Measurements from ENCODE around the gene ZNF606. TPM values are rescaled to one million over a fixed set of nuclear protein-coding genes. Genes with fewer than 3 reads are reported as not detected.
"Not testable (repeated sequence)": the region's sequence is repeated elsewhere in the genome, so short reads cannot be mapped to it uniquely, and the experiment has no call there.

Gene ZNF606
- total RNA-seq, 2 donors from 2014 or later = 8.8 to 8.9 TPM

DNA sequence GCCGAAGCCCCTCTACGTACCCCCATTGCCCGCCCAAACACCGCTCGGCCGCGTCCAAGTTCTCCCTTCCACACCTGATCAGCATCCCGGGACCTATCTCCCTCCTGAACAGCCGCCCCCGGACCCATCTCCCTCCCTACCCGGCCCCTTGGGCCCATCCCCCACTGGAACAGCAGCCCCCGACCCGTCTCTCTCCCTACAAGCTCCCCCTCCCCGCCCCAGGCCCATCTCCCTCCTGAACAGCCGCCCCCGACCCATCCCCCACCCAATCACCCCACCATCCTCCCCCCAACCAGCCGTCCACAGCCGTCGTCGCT lies 31.8 kb upstream of the ZNF606 start:
- DNase-seq (ENCODE audit: low spot score) = no peak
- no peak for ATAC-seq
- H3K9me3 Mint-ChIP-seq = peaks cover 11% of the 10 kb centered on the region
- no peak overlapping the region for H3K27ac Mint-ChIP-seq
- peak overlapping the region; percentile 54 for H3K4me3 Mint-ChIP-seq
- peaks cover 10 to 22% of the 10 kb centered on the region in 2 donors for H3K27me3 Mint-ChIP-seq
- peaks cover 6 to 7% of the 10 kb centered on the region in 2 donors for H3K4me1 Mint-ChIP-seq (ENCODE audit: low read depth in 2 of 2)
- peaks cover 12% of the 10 kb centered on the region for H3K36me3 Mint-ChIP-seq

DNA sequence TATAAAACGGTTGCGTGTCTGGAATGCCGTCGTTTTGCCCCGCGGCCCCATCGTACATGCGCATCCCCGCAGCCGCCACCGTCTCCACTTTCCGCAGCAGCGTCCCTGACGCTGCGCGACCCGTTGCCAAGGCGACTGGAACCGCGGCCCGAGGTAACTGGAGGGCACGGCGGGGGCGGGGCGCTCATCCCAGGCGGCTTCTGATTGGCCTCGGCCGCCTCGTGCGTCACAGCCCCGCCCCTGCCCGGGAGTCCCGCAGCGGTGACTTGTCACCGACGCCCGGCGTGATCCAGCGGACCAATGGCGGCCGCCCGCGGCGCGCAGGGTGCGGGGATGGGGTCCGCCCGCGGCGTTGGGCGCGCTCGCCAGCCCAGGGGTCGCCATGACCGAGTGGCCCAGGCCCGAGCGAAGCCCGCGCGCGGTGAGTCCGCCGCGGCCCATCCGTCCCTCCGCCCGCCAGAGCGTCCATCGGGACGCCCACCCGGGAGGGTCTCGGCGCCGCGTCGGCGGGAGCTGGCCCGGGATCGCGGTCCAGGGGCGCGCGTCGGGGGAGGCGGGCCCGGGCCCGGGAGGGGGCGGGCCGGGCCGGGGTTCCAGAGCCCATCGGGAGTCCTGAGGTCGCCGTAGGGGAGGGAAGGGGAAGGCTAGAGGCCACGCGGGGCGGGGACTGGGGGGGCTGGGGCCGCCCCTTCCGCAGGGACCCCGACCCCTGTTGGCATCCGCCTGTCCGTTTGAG lies 31.3 kb upstream of the ZNF606 start, which contains the start of gene ZSCAN1:
Gene ZSCAN1 (plus strand): TSS at position 285 of the 736 bp plus-strand sequence. CDS start 3,812 bp downstream, outside the sequence.
- Mint-ChIP-seq H3K4me3 (peak within 1 kb of the TSS; percentile 54), H3K9me3 (peaks cover 12% of the 10 kb centered on the region), H3K4me1 (ENCODE audit: low read depth in 2 of 2) (peaks cover 6 to 7% of the 10 kb centered on the region in 2 donors), H3K27ac (no peak within 1 kb of the TSS), H3K27me3 (peaks cover 10 to 23% of the 10 kb centered on the region in 2 donors), H3K36me3 (peaks cover 15% of the 10 kb centered on the region)
- DNase-seq (ENCODE audit: low spot score) (peak; percentile 69), ATAC-seq (peak; percentile 76 to 90)

GRCh38 chr19:58024661-58025060 lies 22.0 kb upstream of the ZNF606 start:
- Mint-ChIP-seq H3K9me3 (peaks cover 14% of the 10 kb centered on the region), H3K27ac (no peak overlapping the region), H3K27me3 (peaks cover 0 to 6% of the 10 kb centered on the region in 2 donors), H3K36me3 (peaks cover 12% of the 10 kb centered on the region), H3K4me1 (ENCODE audit: low read depth in 2 of 2) (no peaks in the 10 kb centered on the region), H3K4me3 (no peak overlapping the region)
- DNase-seq (ENCODE audit: low spot score) (no peak), ATAC-seq (no peak)

DNA sequence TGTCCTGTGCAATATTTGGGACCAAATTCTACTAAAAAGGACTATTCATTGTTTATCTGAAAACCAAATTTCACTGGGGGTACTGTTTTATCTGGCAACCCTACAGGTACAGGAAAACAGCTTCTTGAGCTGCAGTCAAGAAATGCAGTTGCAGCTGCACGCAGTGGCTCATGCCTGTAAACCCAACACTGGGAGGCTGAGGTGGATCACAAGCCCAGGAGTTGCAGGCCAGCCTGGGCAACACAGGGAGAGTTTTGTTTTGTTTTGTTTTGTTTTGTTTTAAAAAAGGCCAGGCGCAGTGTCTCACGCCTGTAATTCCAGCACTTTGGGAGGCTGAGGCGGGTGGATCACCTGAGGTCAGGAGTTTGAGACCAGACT lies 19.7 kb upstream of the ZNF606 start:
- Mint-ChIP-seq H3K27ac (no peak overlapping the region), H3K27me3 (peaks cover 0 to 4% of the 10 kb centered on the region in 2 donors), H3K4me1 (ENCODE audit: low read depth in 2 of 2) (no peaks in the 10 kb centered on the region), H3K9me3 (peaks cover 8% of the 10 kb centered on the region), H3K4me3 (no peak overlapping the region), H3K36me3 (peaks cover 7% of the 10 kb centered on the region)
- DNase-seq (ENCODE audit: low spot score) (no peak), ATAC-seq (no peak)

DNA sequence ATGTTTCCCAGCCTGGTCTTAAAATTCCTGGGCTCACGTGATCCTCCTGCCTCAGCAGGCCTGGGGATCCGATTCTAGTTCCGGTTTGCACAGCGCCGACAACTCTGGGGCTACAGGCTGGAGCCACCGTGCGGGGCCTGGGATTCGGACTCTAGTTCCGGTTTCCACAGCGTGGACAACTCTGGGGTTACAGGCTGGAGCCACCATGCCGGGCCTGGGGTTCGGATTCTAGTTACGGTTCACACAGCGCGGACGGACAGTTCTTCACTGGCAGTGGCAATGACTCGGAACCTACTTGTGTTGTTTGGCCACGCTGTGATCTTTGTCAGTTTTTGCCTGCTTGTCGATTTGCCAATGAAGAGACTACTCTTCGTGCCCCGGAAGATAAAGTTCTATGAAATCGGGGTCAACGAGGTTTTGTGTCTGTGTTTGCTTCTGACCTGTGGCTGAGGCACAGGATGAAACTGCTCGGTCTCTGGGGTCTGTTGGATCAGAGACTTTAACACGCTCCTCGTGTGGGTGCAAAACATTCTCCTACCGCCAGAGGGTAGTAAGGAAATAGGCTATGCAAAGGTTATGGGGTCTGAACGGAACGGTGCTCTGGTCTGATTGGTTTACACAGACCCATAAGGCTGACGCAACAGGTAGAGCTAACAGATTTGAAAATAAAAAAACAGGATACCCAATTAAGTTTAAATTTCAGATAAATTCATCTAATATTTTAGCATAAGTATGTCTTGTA lies 19.1 kb upstream of the ZNF606 start:
- Mint-ChIP-seq H3K27ac (no peak overlapping the region), H3K9me3 (peaks cover 8% of the 10 kb centered on the region), H3K36me3 (peaks cover 7% of the 10 kb centered on the region), H3K4me1 (ENCODE audit: low read depth in 2 of 2) (no peaks in the 10 kb centered on the region), H3K4me3 (no peak overlapping the region), H3K27me3 (peaks cover 0 to 4% of the 10 kb centered on the region in 2 donors)
- ATAC-seq (peak; percentile 75 to 82), DNase-seq (ENCODE audit: low spot score) (peak; percentile 71)

GRCh38 chr19:58020129-58020528 lies 17.5 kb upstream of the ZNF606 start:
- peaks cover 11% of the 10 kb centered on the region for H3K9me3 Mint-ChIP-seq
- DNase-seq (ENCODE audit: low spot score) (no peak), ATAC-seq (no peak)
- H3K27me3 Mint-ChIP-seq = peaks cover 0 to 4% of the 10 kb centered on the region in 2 donors
- H3K36me3 Mint-ChIP-seq = peaks cover 7% of the 10 kb centered on the region
- no peaks in the 10 kb centered on the region for H3K4me1 Mint-ChIP-seq (ENCODE audit: low read depth in 2 of 2)
- no peak overlapping the region for H3K4me3 Mint-ChIP-seq
- no peak overlapping the region for H3K27ac Mint-ChIP-seq

DNA sequence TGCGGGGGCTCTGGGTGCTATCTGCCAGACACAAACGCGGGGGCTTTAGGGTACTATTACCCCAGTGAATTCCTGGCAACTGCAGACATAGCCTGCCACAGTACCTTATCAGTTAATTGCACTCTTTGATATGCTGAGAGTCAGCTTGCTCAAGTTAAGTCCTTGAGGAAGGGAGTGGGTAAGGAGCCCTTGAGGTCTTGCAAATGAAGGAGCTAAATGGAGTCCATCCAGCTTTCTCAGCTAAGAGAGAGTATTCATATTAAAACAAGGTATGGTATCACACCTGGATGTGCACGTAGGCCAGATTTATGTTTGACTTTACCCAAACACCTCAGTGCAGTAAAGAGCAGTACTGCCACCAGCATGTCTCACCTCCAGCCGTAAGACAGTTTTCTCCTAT lies 11.5 kb upstream of the ZNF606 start:
- Mint-ChIP-seq H3K27ac (no peak overlapping the region), H3K9me3 (peaks cover 14% of the 10 kb centered on the region), H3K4me1 (ENCODE audit: low read depth in 2 of 2) (no peaks in the 10 kb centered on the region), H3K36me3 (peaks cover 19% of the 10 kb centered on the region), H3K27me3 (no peaks in the 10 kb centered on the region), H3K4me3 (no peak overlapping the region)
- ATAC-seq = no peak
- no peak for DNase-seq (ENCODE audit: low spot score)

DNA sequence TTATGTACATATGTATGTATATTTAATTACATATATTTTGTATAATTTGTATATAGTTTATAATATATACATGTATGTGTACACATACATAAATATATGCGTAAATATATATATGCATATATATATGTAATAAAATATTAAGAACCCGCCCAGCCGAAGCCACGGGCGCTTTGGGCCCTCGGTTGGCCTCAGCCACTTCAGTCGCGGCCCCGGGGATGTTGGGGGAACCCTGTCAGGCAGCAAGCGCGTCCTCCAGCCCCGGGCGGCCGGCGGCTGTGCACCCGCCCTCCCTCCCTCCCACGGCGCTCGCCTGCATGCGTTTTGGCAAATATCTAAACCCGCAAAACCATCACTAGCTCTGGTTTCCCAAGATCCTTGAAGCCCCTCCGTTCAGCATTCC lies 7.9 kb upstream of the ZNF606 start:
- peaks cover 23% of the 10 kb centered on the region for H3K9me3 Mint-ChIP-seq
- H3K36me3 Mint-ChIP-seq = peaks cover 47% of the 10 kb centered on the region
- ATAC-seq (no peak), DNase-seq (ENCODE audit: low spot score) (no peak)
- H3K27ac Mint-ChIP-seq = no peak overlapping the region
- H3K27me3 Mint-ChIP-seq = no peaks in the 10 kb centered on the region
- peak overlapping the region; percentile 34 for H3K4me3 Mint-ChIP-seq
- no peaks in the 10 kb centered on the region for H3K4me1 Mint-ChIP-seq (ENCODE audit: low read depth in 2 of 2)

DNA sequence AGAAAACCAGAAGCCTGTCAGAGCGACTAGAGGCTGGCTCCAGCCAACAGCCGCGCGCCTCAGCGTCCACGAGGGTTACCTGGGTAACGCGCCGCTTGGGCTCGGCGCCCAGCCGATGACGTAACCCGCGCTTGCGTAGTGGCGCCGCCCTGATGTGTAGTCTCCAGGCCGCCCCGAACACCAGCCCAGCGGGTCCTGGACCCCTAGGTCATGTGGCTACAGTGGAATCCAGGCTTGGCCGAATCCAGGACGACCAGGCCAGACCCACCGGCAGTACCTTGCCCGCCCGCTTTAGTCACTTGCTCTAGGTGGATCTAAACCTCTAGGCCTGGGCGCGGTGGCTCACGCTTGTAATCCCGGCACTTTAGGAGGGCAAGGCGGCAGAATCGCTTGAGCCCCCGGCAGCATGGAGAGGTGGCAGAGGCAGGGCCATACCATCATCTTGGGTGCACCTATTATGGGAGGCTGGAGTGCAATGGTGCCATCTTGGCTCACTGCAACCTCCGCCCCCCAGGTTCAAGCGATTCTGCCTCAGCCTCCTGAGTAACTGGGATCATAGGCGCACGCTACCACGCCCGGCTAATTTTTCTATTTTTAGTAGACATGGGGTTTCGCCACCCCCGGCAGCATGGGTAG lies 7.2 kb upstream of the ZNF606 start:
- H3K27me3 Mint-ChIP-seq = no peaks in the 10 kb centered on the region
- H3K36me3 Mint-ChIP-seq = peaks cover 54% of the 10 kb centered on the region
- H3K27ac Mint-ChIP-seq = no peak overlapping the region
- peaks cover under 1 to 1% of the 10 kb centered on the region in 2 donors for H3K4me1 Mint-ChIP-seq (ENCODE audit: low read depth in 2 of 2)
- DNase-seq (ENCODE audit: low spot score) = no peak
- peaks cover 23% of the 10 kb centered on the region for H3K9me3 Mint-ChIP-seq
- peak; percentile 80 to 82 for ATAC-seq
- H3K4me3 Mint-ChIP-seq = peak overlapping the region; percentile 56

- no peak for DNase-seq (ENCODE audit: low spot score)
- Mint-ChIP-seq H3K4me1 (ENCODE audit: low read depth in 2 of 2) (peaks cover 4 to 5% of the 10 kb centered on the region in 2 donors), H3K9me3 (peaks cover 28% of the 10 kb centered on the region), H3K27me3 (no peaks in the 10 kb centered on the region), H3K27ac (no peak overlapping the region), H3K36me3 (peaks cover 59% of the 10 kb centered on the region), H3K4me3 (peak overlapping the region; percentile 56)
- no peak for ATAC-seq
These were observed 6.7 kb upstream of the ZNF606 start for GRCh38 chr19:58009301-58009665.

- H3K9me3 Mint-ChIP-seq = peaks cover 32% of the 10 kb centered on the region
These were observed 6.3 kb upstream of the ZNF606 start for GRCh38 chr19:58008877-58009276.

DNA sequence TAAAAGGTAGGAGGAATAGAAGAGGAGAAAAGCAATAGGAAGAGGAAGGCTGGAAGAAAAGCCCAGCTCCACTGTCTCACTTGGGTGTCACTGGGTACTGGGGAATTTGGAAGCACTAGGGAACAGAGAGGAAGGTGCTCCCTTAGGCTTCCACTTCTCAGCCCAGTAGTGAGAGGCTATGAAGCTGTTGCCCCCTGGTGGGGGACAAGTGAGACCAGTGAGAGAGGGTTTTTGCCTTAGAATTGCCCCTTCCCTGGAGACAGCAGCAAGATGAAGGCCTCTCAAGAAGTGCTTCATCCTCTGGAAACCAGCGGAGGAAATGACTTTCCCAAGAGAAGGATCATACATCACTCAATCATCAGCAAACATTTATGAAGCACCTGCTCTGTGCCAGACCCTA lies 4.7 kb upstream of the ZNF606 start:
- H3K27ac Mint-ChIP-seq = no peak overlapping the region
- no peak overlapping the region for H3K4me3 Mint-ChIP-seq
- H3K9me3 Mint-ChIP-seq = peaks cover 28% of the 10 kb centered on the region
- peaks cover 65% of the 10 kb centered on the region for H3K36me3 Mint-ChIP-seq
- ATAC-seq = no peak
- H3K27me3 Mint-ChIP-seq = no peaks in the 10 kb centered on the region
- H3K4me1 Mint-ChIP-seq (ENCODE audit: low read depth in 2 of 2) = peaks cover 15 to 17% of the 10 kb centered on the region in 2 donors
- DNase-seq (ENCODE audit: low spot score) = no peak

More at GRCh38 chr19:58008877-58009276, 6.3 kb upstream of the ZNF606 start:
- not testable (repeated sequence) for ATAC-seq; H3K27ac Mint-ChIP-seq; H3K4me1 Mint-ChIP-seq (ENCODE audit: low read depth in 2 of 2); H3K27me3 Mint-ChIP-seq; DNase-seq (ENCODE audit: low spot score)
- Mint-ChIP-seq H3K4me3 (peak overlapping the region; percentile 56), H3K36me3 (peaks cover 63% of the 10 kb centered on the region)

- Mint-ChIP-seq H3K4me1 (ENCODE audit: low read depth in 2 of 2) (peaks cover 27% of the 10 kb centered on the region in 2 donors), H3K9me3 (peaks cover 27% of the 10 kb centered on the region), H3K4me3 (peak overlapping the region; percentile 84), H3K27me3 (no peaks in the 10 kb centered on the region), H3K36me3 (peaks cover 66% of the 10 kb centered on the region), H3K27ac (peak overlapping the region; percentile 79 to 86)
- DNase-seq (ENCODE audit: low spot score) = no peak
- ATAC-seq = no peak
These were observed 681 bp upstream of the ZNF606 start for GRCh38 chr19:58003174-58003828.

All from natural killer cell treated with Interleukin-12 subunit alpha and Interleukin-12 subunit beta and Interleukin-15 and Interleukin-18, amount 100 ng/mL, for 72 hours (primary cell).